ENCODE results near the gene AGAP3.

The AGAP3 gene

GRCh38 chr7:151088019-151088855 lies 2.0 kb downstream of the AGAP3 start:
- TF ChIP-seq ZFX (IDR thresholded peaks at IDR 0.05) (peak; percentile 5; the same call in 1 of the 2 replicates), CTCF (conservative IDR thresholded peaks at IDR 0.05) (no peak)
- H3K27ac ChIP-seq, result peak overlapping the region; percentile 96

- peak overlapping the region; percentile 96; the same call in 1 of the 2 replicates for H3K27ac ChIP-seq
- TF ChIP-seq ZFX (IDR thresholded peaks at IDR 0.05) (no peak), CTCF (conservative IDR thresholded peaks at IDR 0.05) (no peak)
Observed at GRCh38 chr7:151088856-151089699, 2.8 kb downstream of the AGAP3 start.

GRCh38 chr7:151089893-151090730 lies 3.8 kb downstream of the AGAP3 start:
- peak overlapping the region; percentile 96; the same call in 1 of the 2 replicates for H3K27ac ChIP-seq
- TF ChIP-seq CTCF (conservative IDR thresholded peaks at IDR 0.05), result no peak
- no peak for TF ChIP-seq ZFX (IDR thresholded peaks at IDR 0.05)

- no peak overlapping the region for H3K27ac ChIP-seq
- no peak for TF ChIP-seq ZFX (IDR thresholded peaks at IDR 0.05)
- no peak for TF ChIP-seq CTCF (conservative IDR thresholded peaks at IDR 0.05)
Observed at GRCh38 chr7:151091003-151091402, 4.7 kb downstream of the AGAP3 start.

GRCh38 chr7:151091431-151091830 lies 5.2 kb downstream of the AGAP3 start:
- no peak overlapping the region for H3K27ac ChIP-seq
- TF ChIP-seq ZFX (IDR thresholded peaks at IDR 0.05) (no peak), CTCF (conservative IDR thresholded peaks at IDR 0.05) (peak; percentile 88)

GRCh38 chr7:151091988-151092387 lies 5.7 kb downstream of the AGAP3 start:
- no peak overlapping the region for H3K27ac ChIP-seq

More at GRCh38 chr7:151091988-151092387, 5.7 kb downstream of the AGAP3 start:
- no peak for TF ChIP-seq ZFX (IDR thresholded peaks at IDR 0.05)
- TF ChIP-seq CTCF (conservative IDR thresholded peaks at IDR 0.05), result no peak

All from C4-2B (cell line).